Activated CD4-positive, alpha-beta T cell treated with anti-CD3 and anti-CD28 coated beads, Interleukin-2, amount 10 ng/mL, durations not matched to agents 7 days and 5 days (primary cell): ENCODE measurements around the gene CRAT. TPM values are rescaled to one million over a fixed set of nuclear protein-coding genes. Genes with fewer than 3 reads are reported as not detected.
A peak's percentile ranks its signal among the peaks of the same experiment; 100 is the strongest.

Source experiments
- CTCF ChIA-PET: fragments of 350-600 bp; sonication (Branson Sonifier 250); formaldehyde crosslinking; loops from one replicate; lab custom pipeline; 2021; ENCODE audit warnings: antibody characterized with exemption; lab: Charles Lee
- POLR2A ChIA-PET: fragments of 350-600 bp; sonication (Branson Sonifier 250); formaldehyde crosslinking; loops from one replicate; lab custom pipeline; 2021; ENCODE audit warnings: antibody characterized with exemption; lab: Charles Lee
- DNase-seq: peaks from one replicate; pipeline ENCODE4 v3.0.0-alpha.2; 2020
- H3K27ac Mint-ChIP-seq: one replicate; pipeline ENCODE4 v1.8.0; 2021; ENCODE audit warnings: mild to moderate bottlenecking, moderate library complexity, mixed read lengths
- H3K27me3 Mint-ChIP-seq: one replicate; pipeline ENCODE4 v1.8.0; 2021; ENCODE audit warnings: mixed read lengths
- H3K36me3 Mint-ChIP-seq: one replicate; pipeline ENCODE4 v1.8.0; 2021; ENCODE audit warnings: low read depth, mixed read lengths
- H3K4me1 Mint-ChIP-seq: one replicate; pipeline ENCODE4 v1.8.0; 2021; ENCODE audit warnings: mixed read lengths
- H3K4me3 Mint-ChIP-seq: one replicate; pipeline ENCODE4 v1.8.0; 2021; ENCODE audit warnings: mild to moderate bottlenecking, moderate library complexity, mixed read lengths
- H3K9me3 Mint-ChIP-seq: one replicate; pipeline ENCODE4 v1.8.0; 2021; ENCODE audit warnings: mixed read lengths
- total RNA-seq, 2 experiments: library from RNA; stranded (reverse); gene quantifications; one replicate each; pipeline ENCODE4 v1.2.3, GENCODE V29; 2021

Gene CRAT
- total RNA-seq, 2 experiments from 2014 or later = 20.4 to 25.2 TPM

- Mint-ChIP-seq H3K9me3 (no peaks in the 10 kb centered on the region), H3K27ac (no peak overlapping the region), H3K4me3 (no peak overlapping the region), H3K36me3 (peaks cover 3% of the 10 kb centered on the region), H3K4me1 (peaks cover 47% of the 10 kb centered on the region), H3K27me3 (no peaks in the 10 kb centered on the region)
- DNase-seq = no peak
- CTCF ChIA-PET = interaction anchor here (1.3 kb wide), 2 partner anchors 22 to 258 kb away, joined by 3 read pairs; partner anchors contain the start of gene ENDOG
- POLR2A ChIA-PET = no interaction called here
Measured at GRCh38 chr9:129075996-129076639, 34.5 kb downstream of the CRAT start.

- CTCF ChIA-PET = interaction anchor here (0.6 to 0.7 kb wide), 2 partner anchors 27 to 30 kb away, joined by 3 to 5 read pairs; no protein-coding TSS in a partner anchor
Measured at GRCh38 chr9:129074106-129074505, 36.5 kb downstream of the CRAT start.

GRCh38 chr9:129073404-129073803, 37.2 kb downstream of the CRAT start:
- Mint-ChIP-seq H3K36me3 (peaks cover 11% of the 10 kb centered on the region), H3K4me1 (peaks cover 56% of the 10 kb centered on the region), H3K9me3 (no peaks in the 10 kb centered on the region), H3K27ac (peak overlapping the region; percentile 79), H3K4me3 (peak overlapping the region; percentile 20), H3K27me3 (no peaks in the 10 kb centered on the region)
- DNase-seq = no peak
- POLR2A ChIA-PET = no interaction called here
- CTCF ChIA-PET = interaction anchor here (0.6 to 0.7 kb wide), 3 partner anchors 27 to 69 kb away, joined by 3 to 5 read pairs (median 4); no protein-coding TSS in a partner anchor

More at GRCh38 chr9:129074106-129074505, 36.5 kb downstream of the CRAT start:
- Mint-ChIP-seq H3K9me3 (no peaks in the 10 kb centered on the region), H3K4me3 (no peak overlapping the region), H3K4me1 (peaks cover 53% of the 10 kb centered on the region), H3K27me3 (no peaks in the 10 kb centered on the region), H3K27ac (peak overlapping the region; percentile 63), H3K36me3 (peaks cover 6% of the 10 kb centered on the region)
- POLR2A ChIA-PET = no interaction called here
- no peak for DNase-seq

GRCh38 chr9:129072171-129072570, 38.4 kb downstream of the CRAT start:
- CTCF ChIA-PET = no interaction called here
- POLR2A ChIA-PET = no interaction called here
- H3K4me1 Mint-ChIP-seq = peaks cover 59% of the 10 kb centered on the region
- H3K9me3 Mint-ChIP-seq = no peaks in the 10 kb centered on the region
- DNase-seq = no peak
- H3K27ac Mint-ChIP-seq = peak overlapping the region; percentile 39
- no peaks in the 10 kb centered on the region for H3K27me3 Mint-ChIP-seq
- H3K4me3 Mint-ChIP-seq = no peak overlapping the region
- H3K36me3 Mint-ChIP-seq = peaks cover 14% of the 10 kb centered on the region

GRCh38 chr9:129071526-129072126, 39.0 kb downstream of the CRAT start:
- Mint-ChIP-seq H3K4me3 (no peak overlapping the region), H3K36me3 (peaks cover 14% of the 10 kb centered on the region), H3K4me1 (peaks cover 59% of the 10 kb centered on the region), H3K9me3 (no peaks in the 10 kb centered on the region), H3K27me3 (no peaks in the 10 kb centered on the region), H3K27ac (peak overlapping the region; percentile 39)
- ChIA-PET CTCF (no interaction called here), POLR2A (no interaction called here)
- DNase-seq = peak; percentile 64

- H3K4me1 Mint-ChIP-seq = peaks cover 59% of the 10 kb centered on the region
- POLR2A ChIA-PET = no interaction called here
- peak overlapping the region; percentile 57 for H3K27ac Mint-ChIP-seq
- no peaks in the 10 kb centered on the region for H3K27me3 Mint-ChIP-seq
- CTCF ChIA-PET = no interaction called here
- no peak overlapping the region for H3K4me3 Mint-ChIP-seq
- H3K9me3 Mint-ChIP-seq = no peaks in the 10 kb centered on the region
- no peak for DNase-seq
- peaks cover 18% of the 10 kb centered on the region for H3K36me3 Mint-ChIP-seq
Measured at GRCh38 chr9:129070696-129071525, 39.7 kb downstream of the CRAT start.

GRCh38 chr9:129069862-129070641, 40.5 kb downstream of the CRAT start:
- peak overlapping the region; percentile 91 for H3K27ac Mint-ChIP-seq
- DNase-seq = no peak
- peaks cover 22% of the 10 kb centered on the region for H3K36me3 Mint-ChIP-seq
- no peak overlapping the region for H3K4me3 Mint-ChIP-seq
- no peaks in the 10 kb centered on the region for H3K9me3 Mint-ChIP-seq
- ChIA-PET POLR2A (no interaction called here), CTCF (interaction anchor here (1.1 to 1.4 kb wide), 3 partner anchors 10 to 34 kb away, joined by 3 read pairs; partner anchors contain the start of gene MIGA2)
- peaks cover 59% of the 10 kb centered on the region for H3K4me1 Mint-ChIP-seq
- no peaks in the 10 kb centered on the region for H3K27me3 Mint-ChIP-seq

GRCh38 chr9:129068990-129069861, 41.4 kb downstream of the CRAT start:
- Mint-ChIP-seq H3K9me3 (no peaks in the 10 kb centered on the region), H3K27ac (peak overlapping the region; percentile 91), H3K36me3 (peaks cover 22% of the 10 kb centered on the region), H3K27me3 (no peaks in the 10 kb centered on the region), H3K4me3 (peak overlapping the region; percentile 43), H3K4me1 (peaks cover 54% of the 10 kb centered on the region)
- CTCF ChIA-PET = interaction anchor here (0.7 to 1.5 kb wide), 7 partner anchors 9 to 71 kb away, joined by 3 to 4 read pairs (median 3); partner anchors contain the start of gene MIGA2
- peak; percentile 81 for DNase-seq
- POLR2A ChIA-PET = no interaction called here

- CTCF ChIA-PET = interaction anchor here (0.5 to 1.5 kb wide), 5 partner anchors 10 to 166 kb away, joined by 3 to 4 read pairs (median 3); partner anchors contain the start of gene DOLPP1
- no peak for DNase-seq
- Mint-ChIP-seq H3K4me1 (peaks cover 46% of the 10 kb centered on the region), H3K36me3 (peaks cover 24% of the 10 kb centered on the region), H3K27me3 (no peaks in the 10 kb centered on the region), H3K4me3 (no peak overlapping the region), H3K9me3 (no peaks in the 10 kb centered on the region), H3K27ac (peak overlapping the region; percentile 91)
- POLR2A ChIA-PET = no interaction called here
Measured at GRCh38 chr9:129068110-129068509, 42.5 kb downstream of the CRAT start.

- no peaks in the 10 kb centered on the region for H3K27me3 Mint-ChIP-seq
- H3K36me3 Mint-ChIP-seq = peaks cover 20% of the 10 kb centered on the region
- H3K9me3 Mint-ChIP-seq = no peaks in the 10 kb centered on the region
- no peak overlapping the region for H3K27ac Mint-ChIP-seq
- ChIA-PET CTCF (interaction anchor here (1.6 kb wide), 1 partner anchor 10 kb away, joined by 4 read pairs; no protein-coding TSS in a partner anchor), POLR2A (no interaction called here)
- H3K4me3 Mint-ChIP-seq = no peak overlapping the region
- peaks cover 15% of the 10 kb centered on the region for H3K4me1 Mint-ChIP-seq
- DNase-seq = no peak
Measured at GRCh38 chr9:129064499-129064908, 46.1 kb downstream of the CRAT start.

- H3K4me3 Mint-ChIP-seq = no peak overlapping the region
- H3K4me1 Mint-ChIP-seq = peaks cover under 1% of the 10 kb centered on the region
- CTCF ChIA-PET = no interaction called here
- peaks cover 11% of the 10 kb centered on the region for H3K36me3 Mint-ChIP-seq
- H3K27ac Mint-ChIP-seq = no peak overlapping the region
- H3K27me3 Mint-ChIP-seq = no peaks in the 10 kb centered on the region
- DNase-seq = no peak
- H3K9me3 Mint-ChIP-seq = no peaks in the 10 kb centered on the region
- POLR2A ChIA-PET = no interaction called here
Measured at GRCh38 chr9:129063061-129063460, 47.5 kb downstream of the CRAT start.
